ENCODE results near the gene GMDS. TPM values are rescaled to one million over a fixed set of nuclear protein-coding genes. Genes with fewer than 3 reads are reported as not detected.

GMDS gene
- total and polyA plus RNA-seq, 2 experiments from 2014 or later, result 30.1 to 36.5 TPM

GRCh38 chr6:1619098-1619672 lies 626.2 kb downstream of the GMDS start (continued):
- no peak for TF ChIP-seq ZNF462 (CRISPR knock-in tag; IDR thresholded peaks at IDR 0.05)

- H3K4me2 ChIP-seq, result peak overlapping the region; percentile 85
- DNase-seq (ENCODE audit: low spot score) (peak; percentile 39), ATAC-seq (no peak)
- peaks cover 100% of the 10 kb centered on the region for H3K27me3 ChIP-seq (ENCODE audit: insufficient read depth)
- no peak for TF ChIP-seq POLR2AphosphoS5 (IDR thresholded peaks at IDR 0.05; ENCODE audit: low read depth)
- no peak for TF ChIP-seq REST (IDR thresholded peaks at IDR 0.05; ENCODE audit: unreplicated experiment)
- TF ChIP-seq EZH2 (IDR thresholded peaks at IDR 0.05; ENCODE audit: low read depth, unreplicated experiment), result peak; percentile 79
- TF ChIP-seq EZH2phosphoT487 (IDR thresholded peaks at IDR 0.05; ENCODE audit: unreplicated experiment), result no peak
- no peak overlapping the region for H2AFZ ChIP-seq
- Mint-ChIP-seq H3K9me3 (peaks cover 5% of the 10 kb centered on the region; the same call in 2 of the 3 replicates), H3K36me3 (ENCODE audit: low read depth) (no peaks in the 10 kb centered on the region; the same call in 2 of the 3 replicates), H3K4me3 (peak overlapping the region; percentile 45), H3K27me3 (ENCODE audit: insufficient read depth, low read depth, poor library complexity) (peaks cover 95% of the 10 kb centered on the region), H3K27ac (no peak overlapping the region), H3K4me1 (peaks cover 23% of the 10 kb centered on the region)
- H3K36me3 ChIP-seq (ENCODE audit: insufficient read depth), result no peaks in the 10 kb centered on the region
- no peaks in the 10 kb centered on the region for H3K9me2 ChIP-seq (ENCODE audit: insufficient read depth)
- peaks cover 24% of the 10 kb centered on the region; the same call in 1 of the 2 replicates for H3F3A ChIP-seq (replicated peaks; ENCODE audit: low read depth)
- peak overlapping the region; percentile 58 for H3K4me3 ChIP-seq
- no peak overlapping the region for H3K27ac ChIP-seq (ENCODE audit: low read depth)
- H3K79me2 ChIP-seq (replicated peaks; ENCODE audit: insufficient read depth), result no peaks in the 10 kb centered on the region
- peaks cover 48% of the 10 kb centered on the region for H3K4me1 ChIP-seq (ENCODE audit: insufficient read depth)
- peaks cover 37% of the 10 kb centered on the region for H4K20me1 ChIP-seq (replicated peaks; ENCODE audit: insufficient read depth)
These were observed 626.9 kb downstream of the GMDS start for GRCh38 chr6:1618311-1619097.
